HEK293 (cell line): ENCODE data around the gene PCSK1.

Experiments used
- CTCF ChIA-PET: fragments of 350-600 bp; formaldehyde crosslinking; extraction: SDS; loops from one replicate; lab custom pipeline; 2021; ENCODE audit warnings: antibody characterized with exemption; lab: Yijun Ruan, JAX
- POLR2A ChIA-PET: fragments of 300-600 bp; formaldehyde crosslinking; extraction: SDS; loops from one replicate; lab custom pipeline; 2020; ENCODE audit warnings: antibody characterized with exemption, inconsistent platforms; lab: Yijun Ruan, JAX
- H3K27ac ChIP-seq: fragments of 200-500 bp; sonication (Bioruptor generic); 2 replicates; pipeline ENCODE4 v1.5.1; 2014; ENCODE audit warnings: low read depth, low read length, control low read depth, inconsistent platforms; ENCODE audit errors: extremely low read depth
- H3K36me3 ChIP-seq, 2 experiments: fragments of 200-500 bp in 1 of 2; sonication (Bioruptor generic) in 1 of 2; 1 replicate in 1 of 2; 2 replicates in 1 of 2; pipeline ENCODE4 v1.5.1; 2014 to 2017; ENCODE audit warnings: inconsistent platforms in 2 of 2, low read length in 2 of 2; ENCODE audit not compliant: control insufficient read depth in 2 of 2, insufficient read depth in 1 of 2
- H3K4me1 ChIP-seq: fragments of 200-500 bp; sonication (Bioruptor generic); 2 replicates; pipeline ENCODE4 v1.5.1; 2014; ENCODE audit warnings: mild to moderate bottlenecking, low read length, inconsistent platforms; ENCODE audit not compliant: control insufficient read depth, insufficient read depth
- H3K4me3 ChIP-seq: 2 replicates; pipeline ENCODE4 v1.5.1; 2011; ENCODE audit warnings: low read depth, mild to moderate bottlenecking, control low read depth, low read length, moderate library complexity
- H3K9me3 ChIP-seq: fragments of 200-500 bp; sonication (Bioruptor generic); 2 replicates; pipeline ENCODE4 v1.5.1; 2014; ENCODE audit warnings: low read depth, low read length, inconsistent platforms; ENCODE audit not compliant: control insufficient read depth, insufficient read depth
- EGR2 ChIP-seq: fragments of 450-650 bp; formaldehyde crosslinking; IDR thresholded peaks from 2 replicates; pipeline ENCODE4 v1.5.1; 2016; ENCODE audit warnings: low read depth, missing biosample characterization, missing genetic modification characterization
- GLI2 ChIP-seq: fragments of 450-650 bp; formaldehyde crosslinking; IDR thresholded peaks from 2 replicates; pipeline ENCODE4; 2017; ENCODE audit warnings: missing biosample characterization, missing genetic modification characterization, low read depth, borderline replicate concordance
- KLF9 ChIP-seq: fragments of 450-650 bp; formaldehyde crosslinking; IDR thresholded peaks from 2 replicates; pipeline ENCODE4 v1.5.1; 2016; ENCODE audit warnings: missing biosample characterization, missing genetic modification characterization, low read depth
- ZBTB21 ChIP-seq: fragments of 450-650 bp; formaldehyde crosslinking; IDR thresholded peaks from 2 replicates; pipeline ENCODE4 v1.5.1; 2017; ENCODE audit warnings: missing biosample characterization, missing genetic modification characterization
- ZFP3 ChIP-seq: fragments of 450-650 bp; formaldehyde crosslinking; IDR thresholded peaks from 2 replicates; pipeline ENCODE4 v1.5.1; 2016; ENCODE audit warnings: low read depth, missing biosample characterization, missing genetic modification characterization
- ZNF112 ChIP-seq: fragments of 450-650 bp; formaldehyde crosslinking; IDR thresholded peaks from 2 replicates; pipeline ENCODE4 v1.5.0; 2017; ENCODE audit warnings: missing biosample characterization, missing genetic modification characterization
- ZNF335 ChIP-seq: fragments of 450-650 bp; formaldehyde crosslinking; conservative IDR thresholded peaks from 2 replicates; pipeline ENCODE4 v1.5.1; 2016; ENCODE audit warnings: missing biosample characterization, missing genetic modification characterization
- ZNF394 ChIP-seq: fragments of 450-650 bp; formaldehyde crosslinking; IDR thresholded peaks from 2 replicates; pipeline ENCODE4 v1.5.1; 2016; ENCODE audit warnings: missing biosample characterization, missing genetic modification characterization, mild to moderate bottlenecking, moderate library complexity, borderline replicate concordance
- ZNF585B ChIP-seq: fragments of 450-650 bp; formaldehyde crosslinking; IDR thresholded peaks from 2 replicates; pipeline ENCODE4 v1.5.1; 2016; ENCODE audit warnings: missing biosample characterization, missing genetic modification characterization
- ZNF621 ChIP-seq: fragments of 450-650 bp; formaldehyde crosslinking; IDR thresholded peaks from 2 replicates; pipeline ENCODE4 v1.5.1; 2017; ENCODE audit warnings: missing biosample characterization, missing genetic modification characterization
- ZNF623 ChIP-seq: fragments of 450-650 bp; formaldehyde crosslinking; IDR thresholded peaks from 2 replicates; pipeline ENCODE4 v1.5.1; 2016; ENCODE audit warnings: missing biosample characterization, missing genetic modification characterization
- ZNF776 ChIP-seq: fragments of 450-650 bp; formaldehyde crosslinking; IDR thresholded peaks from 2 replicates; pipeline ENCODE4 v1.5.0; 2017; ENCODE audit warnings: missing biosample characterization, missing genetic modification characterization, borderline replicate concordance
- ZXDB ChIP-seq: fragments of 450-650 bp; formaldehyde crosslinking; IDR thresholded peaks from 2 replicates; pipeline ENCODE4 v1.5.1; 2016; ENCODE audit warnings: missing biosample characterization, missing genetic modification characterization
- TF ChIP-seq, protein P1 (sequence below): fragments of 450-650 bp; formaldehyde crosslinking; IDR thresholded peaks from 2 replicates; pipeline ENCODE4 v1.5.1; 2016; ENCODE audit warnings: missing biosample characterization, missing genetic modification characterization
- TF ChIP-seq, protein P2 (sequence below): fragments of 450-650 bp; formaldehyde crosslinking; IDR thresholded peaks from 2 replicates; pipeline ENCODE4 v1.5.1; 2016; ENCODE audit warnings: missing biosample characterization, missing genetic modification characterization, borderline replicate concordance
- TF ChIP-seq, protein P3 (sequence below): fragments of 450-650 bp; formaldehyde crosslinking; IDR thresholded peaks from 2 replicates; pipeline ENCODE4 v1.5.1; 2016; ENCODE audit warnings: missing biosample characterization, missing genetic modification characterization, borderline replicate concordance

Gene PCSK1

DNA sequence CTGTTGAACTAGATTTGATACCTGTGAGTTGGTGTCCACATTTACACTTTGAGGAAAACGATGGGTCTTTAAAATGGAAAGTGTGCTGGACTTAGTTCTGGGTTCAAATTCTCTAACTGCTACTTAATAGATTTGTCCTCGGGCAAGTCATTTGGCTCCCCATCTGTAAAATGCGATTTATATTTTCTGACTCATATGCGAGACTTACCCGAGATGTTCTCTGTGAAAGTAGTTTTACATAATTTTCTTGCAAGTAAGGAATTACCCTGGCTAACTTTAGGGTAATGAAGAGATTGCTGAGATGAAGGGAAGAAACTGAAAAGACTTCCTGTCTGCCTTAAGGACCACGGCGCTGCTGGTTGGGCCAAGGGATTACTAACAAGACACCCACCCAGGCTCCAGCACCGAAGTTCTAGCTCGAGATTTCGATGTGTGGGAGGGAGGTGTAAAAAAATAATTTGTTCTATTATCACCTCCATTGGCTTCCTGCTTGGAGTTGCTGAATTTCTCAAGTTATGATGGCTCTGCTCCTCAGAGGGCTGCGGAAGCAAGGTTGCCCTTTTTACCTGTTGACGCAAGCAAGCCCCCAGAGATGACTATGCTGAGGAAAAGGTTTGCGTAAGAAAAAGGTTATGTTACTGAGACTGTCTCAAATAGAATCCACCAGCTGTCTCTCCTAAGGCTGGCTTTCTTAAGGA, 24.1 kb downstream of the PCSK1 start (continued):
- TF ChIP-seq, protein P1, sequence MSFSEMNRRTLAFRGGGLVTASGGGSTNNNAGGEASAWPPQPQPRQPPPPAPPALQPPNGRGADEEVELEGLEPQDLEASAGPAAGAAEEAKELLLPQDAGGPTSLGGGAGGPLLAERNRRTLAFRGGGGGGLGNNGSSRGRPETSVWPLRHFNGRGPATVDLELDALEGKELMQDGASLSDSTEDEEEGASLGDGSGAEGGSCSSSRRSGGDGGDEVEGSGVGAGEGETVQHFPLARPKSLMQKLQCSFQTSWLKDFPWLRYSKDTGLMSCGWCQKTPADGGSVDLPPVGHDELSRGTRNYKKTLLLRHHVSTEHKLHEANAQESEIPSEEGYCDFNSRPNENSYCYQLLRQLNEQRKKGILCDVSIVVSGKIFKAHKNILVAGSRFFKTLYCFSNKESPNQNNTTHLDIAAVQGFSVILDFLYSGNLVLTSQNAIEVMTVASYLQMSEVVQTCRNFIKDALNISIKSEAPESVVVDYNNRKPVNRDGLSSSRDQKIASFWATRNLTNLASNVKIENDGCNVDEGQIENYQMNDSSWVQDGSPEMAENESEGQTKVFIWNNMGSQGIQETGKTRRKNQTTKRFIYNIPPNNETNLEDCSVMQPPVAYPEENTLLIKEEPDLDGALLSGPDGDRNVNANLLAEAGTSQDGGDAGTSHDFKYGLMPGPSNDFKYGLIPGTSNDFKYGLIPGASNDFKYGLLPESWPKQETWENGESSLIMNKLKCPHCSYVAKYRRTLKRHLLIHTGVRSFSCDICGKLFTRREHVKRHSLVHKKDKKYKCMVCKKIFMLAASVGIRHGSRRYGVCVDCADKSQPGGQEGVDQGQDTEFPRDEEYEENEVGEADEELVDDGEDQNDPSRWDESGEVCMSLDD (tag by site-specific recombination): no peak
- TF ChIP-seq, protein P2, sequence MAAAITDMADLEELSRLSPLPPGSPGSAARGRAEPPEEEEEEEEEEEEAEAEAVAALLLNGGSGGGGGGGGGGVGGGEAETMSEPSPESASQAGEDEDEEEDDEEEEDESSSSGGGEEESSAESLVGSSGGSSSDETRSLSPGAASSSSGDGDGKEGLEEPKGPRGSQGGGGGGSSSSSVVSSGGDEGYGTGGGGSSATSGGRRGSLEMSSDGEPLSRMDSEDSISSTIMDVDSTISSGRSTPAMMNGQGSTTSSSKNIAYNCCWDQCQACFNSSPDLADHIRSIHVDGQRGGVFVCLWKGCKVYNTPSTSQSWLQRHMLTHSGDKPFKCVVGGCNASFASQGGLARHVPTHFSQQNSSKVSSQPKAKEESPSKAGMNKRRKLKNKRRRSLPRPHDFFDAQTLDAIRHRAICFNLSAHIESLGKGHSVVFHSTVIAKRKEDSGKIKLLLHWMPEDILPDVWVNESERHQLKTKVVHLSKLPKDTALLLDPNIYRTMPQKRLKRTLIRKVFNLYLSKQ (tag by site-specific recombination): no peak
- TF ChIP-seq ZNF112: no peak
- no peak for TF ChIP-seq ZBTB21 (tag by site-specific recombination)
- no peak for TF ChIP-seq ZNF335

DNA sequence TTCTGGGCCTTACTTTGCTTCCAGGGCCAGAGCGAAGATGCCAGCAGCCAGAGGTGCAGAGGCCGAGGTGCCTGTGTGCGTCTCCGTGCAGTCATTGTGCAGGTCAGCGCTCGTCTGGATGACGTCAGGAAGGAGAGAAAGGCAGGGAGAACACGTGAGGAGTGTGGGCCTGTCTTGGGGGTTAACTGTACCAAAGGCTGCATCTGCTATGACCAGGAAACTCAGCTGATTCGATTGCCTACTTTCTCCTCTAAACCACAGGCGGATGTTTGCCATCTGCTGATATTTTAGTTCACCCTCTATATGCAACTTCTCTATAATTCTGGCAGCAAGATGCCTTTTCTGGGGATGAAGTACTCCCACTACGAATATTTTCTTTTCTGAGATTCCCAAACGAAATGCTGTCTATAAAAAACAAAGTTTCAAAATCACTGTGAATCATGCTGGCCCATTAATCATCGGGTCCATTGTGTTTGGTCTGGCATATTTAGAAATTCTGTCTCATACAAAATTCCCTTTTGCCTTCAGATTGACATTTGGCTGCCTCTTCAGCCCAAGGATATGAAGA, 24.8 kb downstream of the PCSK1 start:
- Histone ChIP-seq H3K36me3 (no peaks in the 10 kb centered on the region), H3K9me3 (no peaks in the 10 kb centered on the region), H3K4me1 (no peaks in the 10 kb centered on the region), H3K4me3 (no peak overlapping the region), H3K27ac (no peak overlapping the region)
- ChIA-PET CTCF (interaction anchor here (1.2 kb wide), 1 partner anchor 197 kb away, joined by 3 read pairs; no protein-coding TSS in a partner anchor), POLR2A (no interaction called here)
- TF ChIP-seq ZNF394 (tag by site-specific recombination) (no peak), ZNF623 (no peak), ZFP3 (no peak)
- TF ChIP-seq, protein P2 (tag by site-specific recombination): no peak

DNA sequence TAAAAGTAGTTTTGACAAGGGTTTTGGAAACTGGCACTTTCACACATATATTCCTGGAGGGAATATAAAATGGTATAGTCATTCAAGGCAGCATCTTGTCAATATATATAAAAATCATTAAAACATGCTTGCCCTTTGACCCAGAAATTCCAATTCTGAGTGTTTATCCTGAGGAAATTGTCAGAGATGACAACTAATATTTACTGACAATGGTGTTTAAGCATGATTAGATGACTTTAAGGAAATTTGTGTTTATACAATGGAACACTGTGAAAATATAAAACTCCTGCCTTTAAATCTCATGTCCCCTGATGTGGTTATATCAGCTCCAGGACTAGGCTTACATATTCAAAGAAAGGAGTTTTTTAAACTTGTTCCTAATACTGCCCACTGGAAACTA, 25.6 kb downstream of the PCSK1 start:
- H3K4me3 ChIP-seq: no peak overlapping the region
- CTCF ChIA-PET: interaction anchor here (1.2 kb wide), 1 partner anchor 197 kb away, joined by 3 read pairs; no protein-coding TSS in a partner anchor
- POLR2A ChIA-PET: no interaction called here
- TF ChIP-seq ZNF776 (tag by site-specific recombination) (no peak), KLF9 (tag by site-specific recombination) (no peak), ZNF623 (no peak), ZXDB (tag by site-specific recombination) (no peak), ZNF585B (no peak), ZNF621 (tag by site-specific recombination) (no peak), EGR2 (tag by site-specific recombination) (no peak), GLI2 (tag by site-specific recombination) (no peak)
- TF ChIP-seq, protein P1 (tag by site-specific recombination): no peak
- TF ChIP-seq, protein P3, sequence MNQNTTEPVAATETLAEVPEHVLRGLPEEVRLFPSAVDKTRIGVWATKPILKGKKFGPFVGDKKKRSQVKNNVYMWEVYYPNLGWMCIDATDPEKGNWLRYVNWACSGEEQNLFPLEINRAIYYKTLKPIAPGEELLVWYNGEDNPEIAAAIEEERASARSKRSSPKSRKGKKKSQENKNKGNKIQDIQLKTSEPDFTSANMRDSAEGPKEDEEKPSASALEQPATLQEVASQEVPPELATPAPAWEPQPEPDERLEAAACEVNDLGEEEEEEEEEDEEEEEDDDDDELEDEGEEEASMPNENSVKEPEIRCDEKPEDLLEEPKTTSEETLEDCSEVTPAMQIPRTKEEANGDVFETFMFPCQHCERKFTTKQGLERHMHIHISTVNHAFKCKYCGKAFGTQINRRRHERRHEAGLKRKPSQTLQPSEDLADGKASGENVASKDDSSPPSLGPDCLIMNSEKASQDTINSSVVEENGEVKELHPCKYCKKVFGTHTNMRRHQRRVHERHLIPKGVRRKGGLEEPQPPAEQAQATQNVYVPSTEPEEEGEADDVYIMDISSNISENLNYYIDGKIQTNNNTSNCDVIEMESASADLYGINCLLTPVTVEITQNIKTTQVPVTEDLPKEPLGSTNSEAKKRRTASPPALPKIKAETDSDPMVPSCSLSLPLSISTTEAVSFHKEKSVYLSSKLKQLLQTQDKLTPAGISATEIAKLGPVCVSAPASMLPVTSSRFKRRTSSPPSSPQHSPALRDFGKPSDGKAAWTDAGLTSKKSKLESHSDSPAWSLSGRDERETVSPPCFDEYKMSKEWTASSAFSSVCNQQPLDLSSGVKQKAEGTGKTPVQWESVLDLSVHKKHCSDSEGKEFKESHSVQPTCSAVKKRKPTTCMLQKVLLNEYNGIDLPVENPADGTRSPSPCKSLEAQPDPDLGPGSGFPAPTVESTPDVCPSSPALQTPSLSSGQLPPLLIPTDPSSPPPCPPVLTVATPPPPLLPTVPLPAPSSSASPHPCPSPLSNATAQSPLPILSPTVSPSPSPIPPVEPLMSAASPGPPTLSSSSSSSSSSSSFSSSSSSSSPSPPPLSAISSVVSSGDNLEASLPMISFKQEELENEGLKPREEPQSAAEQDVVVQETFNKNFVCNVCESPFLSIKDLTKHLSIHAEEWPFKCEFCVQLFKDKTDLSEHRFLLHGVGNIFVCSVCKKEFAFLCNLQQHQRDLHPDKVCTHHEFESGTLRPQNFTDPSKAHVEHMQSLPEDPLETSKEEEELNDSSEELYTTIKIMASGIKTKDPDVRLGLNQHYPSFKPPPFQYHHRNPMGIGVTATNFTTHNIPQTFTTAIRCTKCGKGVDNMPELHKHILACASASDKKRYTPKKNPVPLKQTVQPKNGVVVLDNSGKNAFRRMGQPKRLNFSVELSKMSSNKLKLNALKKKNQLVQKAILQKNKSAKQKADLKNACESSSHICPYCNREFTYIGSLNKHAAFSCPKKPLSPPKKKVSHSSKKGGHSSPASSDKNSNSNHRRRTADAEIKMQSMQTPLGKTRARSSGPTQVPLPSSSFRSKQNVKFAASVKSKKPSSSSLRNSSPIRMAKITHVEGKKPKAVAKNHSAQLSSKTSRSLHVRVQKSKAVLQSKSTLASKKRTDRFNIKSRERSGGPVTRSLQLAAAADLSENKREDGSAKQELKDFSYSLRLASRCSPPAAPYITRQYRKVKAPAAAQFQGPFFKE (tag by site-specific recombination): no peak

More for the DNA sequence above, 25.6 kb downstream of the PCSK1 start:
- H3K27ac ChIP-seq: no peak overlapping the region
- H3K4me1 ChIP-seq: no peaks in the 10 kb centered on the region
- H3K9me3 ChIP-seq: no peaks in the 10 kb centered on the region
- H3K36me3 ChIP-seq: no peaks in the 10 kb centered on the region
